K562 (cell line): ENCODE data around the gene TFF1. TPM values are rescaled to one million over a fixed set of nuclear protein-coding genes. Genes with fewer than 3 reads are reported as not detected.

ENCODE experiments used
- ATAC-seq: fragments of 200-7000 bp; cut with Tn5 transposase; 3 replicates; pipeline ENCODE4 v1.9.1; 2020; ENCODE audit warnings: moderate library complexity
- BruUV-seq: library from RNA; stranded (reverse); fragments of 400-500 nt; replicated peaks from 2 replicates; lab custom pipeline; 2021; lab: Mats Ljungman, UMichigan
- CTCF ChIA-PET: fragments of 300-600 bp; formaldehyde crosslinking; extraction: SDS; loops from one replicate; lab custom pipeline; 2021; ENCODE audit warnings: low intra/inter-chr PET ratio; lab: Yijun Ruan, JAX
- POLR2A ChIA-PET: fragments of 300-600, 350-650 bp; sonication (Branson Sonifier 250); formaldehyde crosslinking; extraction: SDS; loops from one replicate; lab custom pipeline; 2021; ENCODE audit warnings: antibody characterized with exemption, inconsistent platforms; lab: Yijun Ruan, JAX
- DNase-seq, 4 experiments: peaks; one replicate each; pipeline versions ENCODE4 v3.0.0 to v3.0.0-alpha.2; 2011 to 2018; ENCODE audit warnings: low spot score in 3 of 4, mixed read lengths in 3 of 4; ENCODE audit errors: extremely low read depth in 1 of 4
- FAIRE-seq: peaks from 2 replicates; lab custom pipeline; 2011; peaks lifted over from hg19 to GRCh38; lab: Jason Lieb, UNC
- H2AFZ ChIP-seq: 2 replicates; pipeline ENCODE4 v1.6.0; 2011; ENCODE audit warnings: low read depth, low read length, control low read depth, inconsistent platforms
- H3K27ac ChIP-seq: fragments of 200-600 bp; 3 replicates; pipeline ENCODE4 v1.8.0; 2011; ENCODE audit warnings: low read depth, mild to moderate bottlenecking, control low read depth, inconsistent platforms, low read length, moderate library complexity, mixed read lengths; ENCODE audit errors: extremely low read depth
- H3K27me3 ChIP-seq, 2 experiments: fragments of 300-600 bp in 1 of 2; 2 replicates in 1 of 2; 3 replicates in 1 of 2; pipeline versions ENCODE4 v1.6.0 to v1.8.0; 2011; ENCODE audit warnings: inconsistent platforms in 2 of 2, low read length in 2 of 2, mild to moderate bottlenecking in 1 of 2, mixed read lengths in 1 of 2, moderate library complexity in 1 of 2; ENCODE audit not compliant: control insufficient read depth in 2 of 2, insufficient read depth in 2 of 2
- H3K36me3 ChIP-seq: fragments of 300-600 bp; 3 replicates; pipeline ENCODE4 v1.8.0; 2011; ENCODE audit warnings: mild to moderate bottlenecking, low read length, inconsistent platforms; ENCODE audit not compliant: control insufficient read depth, insufficient read depth
- H3K4me1 ChIP-seq, 2 experiments: fragments of 200-600 bp in 1 of 2; replicated peaks in 1 of 2; 2 replicates in 1 of 2; 3 replicates in 1 of 2; pipeline versions ENCODE4 v1.5.1 to v1.8.0; 2011; ENCODE audit warnings: inconsistent platforms in 2 of 2, low read length in 2 of 2, mild to moderate bottlenecking in 1 of 2, mixed read lengths in 1 of 2, moderate library complexity in 1 of 2; ENCODE audit not compliant: control insufficient read depth in 2 of 2, insufficient read depth in 2 of 2
- H3K4me2 ChIP-seq: 2 replicates; pipeline ENCODE4 v1.6.1; 2011; ENCODE audit warnings: low read length, control low read depth, inconsistent platforms, mixed read lengths; ENCODE audit not compliant: insufficient read depth
- H3K4me3 ChIP-seq: fragments of 200-600 bp; sonication (generic), shearing (Covaris generic); 2 replicates; pipeline ENCODE4 v1.5.1; 2016; ENCODE audit warnings: control low read depth, inconsistent platforms
- H3K79me2 ChIP-seq: fragments of 200-600 bp; 3 replicates; pipeline ENCODE4 v1.8.0; 2011; ENCODE audit warnings: low read length, inconsistent platforms; ENCODE audit not compliant: control insufficient read depth, insufficient read depth
- H3K9ac ChIP-seq, 2 experiments: 2 replicates each; pipeline versions ENCODE4 v1.6.0 to v1.6.1; 2011; ENCODE audit warnings: low read depth in 2 of 2, low read length in 2 of 2, control low read depth in 1 of 2, inconsistent platforms in 1 of 2, mild to moderate bottlenecking in 1 of 2, mixed read lengths in 1 of 2; ENCODE audit not compliant: insufficient read depth in 1 of 2
- H3K9me1 ChIP-seq: one replicate; pipeline ENCODE4 v1.6.0; 2011; ENCODE audit warnings: inconsistent platforms, mild to moderate bottlenecking, low read length, moderate library complexity; ENCODE audit not compliant: control insufficient read depth, insufficient read depth
- H3K9me3 ChIP-seq: replicated peaks from 2 replicates; pipeline ENCODE4 v1.5.1; 2011; ENCODE audit warnings: low read depth, low read length, inconsistent platforms; ENCODE audit not compliant: control insufficient read depth, insufficient read depth
- H4K20me1 ChIP-seq: replicated peaks from 2 replicates; pipeline ENCODE4 v1.6.1; 2011; ENCODE audit warnings: low read length, inconsistent platforms, mixed read lengths; ENCODE audit not compliant: control insufficient read depth, insufficient read depth
- CREM ChIP-seq: IDR thresholded peaks from 2 replicates; pipeline ENCODE4 v1.6.1; 2014; ENCODE audit warnings: antibody characterized with exemption, low read depth
- HLTF ChIP-seq: fragments of 450-650 bp; IDR thresholded peaks from 2 replicates; pipeline ENCODE4 v1.6.1; 2016
- HNRNPL ChIP-seq: fragments of 200-400 bp; formaldehyde crosslinking; IDR thresholded peaks from 2 replicates; pipeline ENCODE4 v1.6.1; 2017; ENCODE audit warnings: low read depth, mild to moderate bottlenecking, low read length
- LEF1 ChIP-seq: fragments of 450-650 bp; IDR thresholded peaks from 2 replicates; pipeline ENCODE4 v1.6.1; 2016; ENCODE audit warnings: mild to moderate bottlenecking
- SOX6 ChIP-seq: fragments of 450-650 bp; IDR thresholded peaks from 2 replicates; pipeline ENCODE4 v1.6.1; 2014; ENCODE audit warnings: mild to moderate bottlenecking
- SRSF3 ChIP-seq: fragments of 200-400 bp; formaldehyde crosslinking; IDR thresholded peaks from 2 replicates; pipeline ENCODE4 v1.6.1; 2016; ENCODE audit warnings: mild to moderate bottlenecking, low read length, moderate library complexity; ENCODE audit not compliant: insufficient read depth
- YY1 ChIP-seq, 3 experiments: IDR thresholded peaks; 2 replicates each; pipeline ENCODE4 v1.6.1; 2011; ENCODE audit warnings: low read length in 2 of 3, mild to moderate bottlenecking in 2 of 3, moderate library complexity in 2 of 3, borderline replicate concordance in 1 of 3, control low read depth in 1 of 3, low read depth in 1 of 3; ENCODE audit not compliant: insufficient read depth in 3 of 3, insufficient replicate concordance in 2 of 3, control insufficient read depth in 1 of 3, insufficient read length in 1 of 3; ENCODE audit errors: extremely low read depth in 1 of 3
- ZNF347 ChIP-seq: fragments of 450-650 bp; formaldehyde crosslinking; IDR thresholded peaks from 2 replicates; pipeline ENCODE4 v1.4.0; 2020; ENCODE audit warnings: low read depth, mild to moderate bottlenecking, moderate library complexity
- ZNF551 ChIP-seq: fragments of 250-450 bp; sonication (Bioruptor Pico); IDR thresholded peaks from 2 replicates; pipeline ENCODE4 v1.5.0; 2021; ENCODE audit warnings: mild to moderate bottlenecking, moderate library complexity
- WGBS: fragments of 100-300 bp; shearing (Covaris generic); methylation state at CpG from one replicate; pipeline ENCODE4 v1.1.6; 2016; ENCODE audit warnings: low coverage, mixed read lengths; ENCODE audit not compliant: insufficient coverage; ENCODE audit errors: missing lambda C conversion rate; 5-methylcytosine and 5-hydroxymethylcytosine counted together
- in situ Hi-C: fragments of 300-500 bp; cut with MboI; formaldehyde crosslinking; loops from 4 replicates; pipeline ENCODE4 v1.15.0; 2018; ENCODE audit warnings: inconsistent platforms, mixed read lengths
- intact Hi-C: fragments of 100-400 bp; cut with micrococcal nuclease; formaldehyde crosslinking; loops from 2 replicates; pipeline ENCODE4 v1.14.2; 2022
- polyA plus RNA-seq, 8 experiments: library from polyadenylated mRNA; depleted of rRNA in 4 of 8; stranded (reverse) in 5 of 8; unstranded in 3 of 8; fragments of >200 nt; fragmentation: Nextera tagmentation in 2 of 8; fragmentation: Illumina TruSeq in 1 of 8; extraction: Ambion mirVana in 2 of 8; extraction: Trizol in 1 of 8; gene quantifications; 2 replicates each; pipeline versions ENCODE4 v1.2.1 to v1.2.3, GENCODE V29; 2011 to 2014; ENCODE audit warnings: inconsistent platforms in 1 of 8, missing spikeins in 1 of 8
- total RNA-seq, 7 experiments: library from RNA; depleted of rRNA in 6 of 7; stranded (reverse); fragments of >200 nt in 6 of 7; fragmentation: Illumina TruSeq in 2 of 7; extraction: Trizol in 2 of 7; gene quantifications; 2 replicates each; pipeline versions ENCODE4 v1.2.1 to v1.2.3, GENCODE V29; 2011 to 2021; ENCODE audit warnings: low replicate concordance in 1 of 7
- TF ChIP-seq, protein P1 (sequence below): fragments of 150-350 bp; IDR thresholded peaks from 2 replicates; pipeline ENCODE4 v1.6.1; 2014; ENCODE audit warnings: low read depth, mild to moderate bottlenecking, low read length, borderline replicate concordance
- TF ChIP-seq, protein P2 (sequence below), 2 experiments: fragments of 450-650 bp; conservative IDR thresholded peaks; 2 replicates each; pipeline ENCODE4 v1.6.1; 2017; ENCODE audit warnings: mild to moderate bottlenecking in 2 of 2, moderate library complexity in 2 of 2
- TF ChIP-seq, protein P3 (sequence below): fragments of 450-650 bp; formaldehyde crosslinking; IDR thresholded peaks from 2 replicates; pipeline ENCODE4 v1.4.0; 2022; ENCODE audit warnings: missing genetic modification characterization

Gene TFF1
- total and polyA plus RNA-seq, 9 of the 15 experiments (the other 6 are each of a cell fraction or from before 2014, with no cell fraction given), result 0.31 TPM; not detected in 8

DNA sequence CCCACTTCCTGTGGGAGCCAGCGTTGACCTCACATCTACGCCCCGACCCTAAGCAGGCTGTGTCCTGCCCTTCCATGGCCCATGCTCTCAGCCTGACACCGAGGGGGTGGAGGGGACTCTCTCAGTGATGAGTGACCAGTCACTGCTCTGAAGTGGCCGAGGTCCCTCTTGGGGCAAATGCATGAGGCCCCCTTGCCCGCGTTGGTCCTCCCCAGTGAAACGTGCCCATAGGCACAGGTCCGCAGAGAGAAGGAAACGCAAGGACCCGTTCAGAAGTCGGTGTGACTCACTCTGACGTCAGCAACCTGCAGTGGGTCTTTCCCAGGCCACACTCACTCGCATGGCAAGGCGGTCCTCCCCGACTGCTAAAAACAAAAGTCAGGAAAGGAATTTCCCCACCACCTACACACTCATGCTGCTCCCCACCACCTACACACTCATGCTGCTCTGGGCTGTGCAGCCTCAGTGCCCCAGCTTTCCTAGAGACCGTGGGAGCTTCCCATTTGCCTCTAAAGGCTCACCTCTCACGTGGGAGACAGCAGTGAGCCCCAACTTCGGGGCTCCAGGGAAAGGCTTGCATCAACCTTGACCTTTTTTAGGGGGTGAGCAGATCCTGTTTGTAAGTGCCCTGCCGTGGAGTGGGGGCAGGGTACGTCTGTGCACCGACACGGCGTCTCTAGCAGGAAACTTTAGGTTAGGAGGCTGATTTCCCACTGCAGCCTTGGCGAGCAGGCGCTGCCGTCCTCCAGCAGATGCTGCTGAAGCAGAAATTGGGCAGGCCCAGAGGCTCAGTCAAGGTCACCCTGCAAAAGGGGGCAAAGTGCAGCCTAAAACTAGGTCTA is 48.8 kb upstream of the TFF1 start (continued):
- peak; percentile 89 for TF ChIP-seq CREM
- TF ChIP-seq, all 486 proteins: peak for 12

DNA sequence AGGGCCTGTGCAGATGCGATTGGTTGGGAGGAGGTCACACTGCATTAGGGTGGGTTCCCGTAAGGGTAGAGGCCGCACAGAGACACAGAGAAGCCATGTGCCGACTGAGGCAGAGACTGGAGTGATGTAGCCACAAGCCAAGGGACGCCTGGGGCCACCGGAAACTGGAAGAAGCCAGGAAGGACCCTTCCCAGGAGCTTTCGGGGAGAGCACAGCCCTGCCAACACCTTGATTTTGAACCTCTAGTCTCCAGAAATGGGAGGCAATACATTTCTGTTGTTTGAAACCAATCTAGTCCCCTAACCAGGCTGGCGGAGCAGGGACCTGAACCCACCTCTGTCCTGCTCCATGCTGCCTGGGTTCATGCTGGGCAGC is 48.2 kb upstream of the TFF1 start:
- Histone ChIP-seq H3K27ac (no peak overlapping the region; the same call in 2 of the 3 replicates), H3K9me1 (peaks cover 3% of the 10 kb centered on the region), H3K79me2 (no peaks in the 10 kb centered on the region), H4K20me1 (no peaks in the 10 kb centered on the region; the same call in 1 of the 2 replicates), H2AFZ (peak overlapping the region; percentile 60; the same call in 1 of the 2 replicates), H3K4me1 (peaks cover 11 to 20% of the 10 kb centered on the region in 2 experiments; a peak in 4 of 5 replicates), H3K27me3 (no peaks in the 10 kb centered on the region), H3K36me3 (peaks cover 4% of the 10 kb centered on the region; the same call in 2 of the 3 replicates), H3K9me3 (no peaks in the 10 kb centered on the region), H3K9ac (no peak overlapping the region), H3K4me2 (no peak overlapping the region; the same call in 1 of the 2 replicates), H3K4me3 (no peak overlapping the region)
- FAIRE-seq, result no peak
- no peak for ATAC-seq
- DNase-seq, result no peak
- intact Hi-C loops, result no loop called here
- CTCF ChIA-PET, result no interaction called here
- in situ Hi-C loops, result no loop called here
- 61% methylated on average over 8 of the region's 8 CpGs for WGBS
- POLR2A ChIA-PET, result interaction anchor here (0.7 kb wide), 2 partner anchors 1192 to 1458 kb away, joined by 3 read pairs; no protein-coding TSS in a partner anchor
- no TSS peak for BruUV-seq
- no peak for TF ChIP-seq LEF1
- TF ChIP-seq, protein P1, sequence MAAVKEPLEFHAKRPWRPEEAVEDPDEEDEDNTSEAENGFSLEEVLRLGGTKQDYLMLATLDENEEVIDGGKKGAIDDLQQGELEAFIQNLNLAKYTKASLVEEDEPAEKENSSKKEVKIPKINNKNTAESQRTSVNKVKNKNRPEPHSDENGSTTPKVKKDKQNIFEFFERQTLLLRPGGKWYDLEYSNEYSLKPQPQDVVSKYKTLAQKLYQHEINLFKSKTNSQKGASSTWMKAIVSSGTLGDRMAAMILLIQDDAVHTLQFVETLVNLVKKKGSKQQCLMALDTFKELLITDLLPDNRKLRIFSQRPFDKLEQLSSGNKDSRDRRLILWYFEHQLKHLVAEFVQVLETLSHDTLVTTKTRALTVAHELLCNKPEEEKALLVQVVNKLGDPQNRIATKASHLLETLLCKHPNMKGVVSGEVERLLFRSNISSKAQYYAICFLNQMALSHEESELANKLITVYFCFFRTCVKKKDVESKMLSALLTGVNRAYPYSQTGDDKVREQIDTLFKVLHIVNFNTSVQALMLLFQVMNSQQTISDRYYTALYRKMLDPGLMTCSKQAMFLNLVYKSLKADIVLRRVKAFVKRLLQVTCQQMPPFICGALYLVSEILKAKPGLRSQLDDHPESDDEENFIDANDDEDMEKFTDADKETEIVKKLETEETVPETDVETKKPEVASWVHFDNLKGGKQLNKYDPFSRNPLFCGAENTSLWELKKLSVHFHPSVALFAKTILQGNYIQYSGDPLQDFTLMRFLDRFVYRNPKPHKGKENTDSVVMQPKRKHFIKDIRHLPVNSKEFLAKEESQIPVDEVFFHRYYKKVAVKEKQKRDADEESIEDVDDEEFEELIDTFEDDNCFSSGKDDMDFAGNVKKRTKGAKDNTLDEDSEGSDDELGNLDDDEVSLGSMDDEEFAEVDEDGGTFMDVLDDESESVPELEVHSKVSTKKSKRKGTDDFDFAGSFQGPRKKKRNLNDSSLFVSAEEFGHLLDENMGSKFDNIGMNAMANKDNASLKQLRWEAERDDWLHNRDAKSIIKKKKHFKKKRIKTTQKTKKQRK, result no peak
- TF ChIP-seq, protein P2, sequence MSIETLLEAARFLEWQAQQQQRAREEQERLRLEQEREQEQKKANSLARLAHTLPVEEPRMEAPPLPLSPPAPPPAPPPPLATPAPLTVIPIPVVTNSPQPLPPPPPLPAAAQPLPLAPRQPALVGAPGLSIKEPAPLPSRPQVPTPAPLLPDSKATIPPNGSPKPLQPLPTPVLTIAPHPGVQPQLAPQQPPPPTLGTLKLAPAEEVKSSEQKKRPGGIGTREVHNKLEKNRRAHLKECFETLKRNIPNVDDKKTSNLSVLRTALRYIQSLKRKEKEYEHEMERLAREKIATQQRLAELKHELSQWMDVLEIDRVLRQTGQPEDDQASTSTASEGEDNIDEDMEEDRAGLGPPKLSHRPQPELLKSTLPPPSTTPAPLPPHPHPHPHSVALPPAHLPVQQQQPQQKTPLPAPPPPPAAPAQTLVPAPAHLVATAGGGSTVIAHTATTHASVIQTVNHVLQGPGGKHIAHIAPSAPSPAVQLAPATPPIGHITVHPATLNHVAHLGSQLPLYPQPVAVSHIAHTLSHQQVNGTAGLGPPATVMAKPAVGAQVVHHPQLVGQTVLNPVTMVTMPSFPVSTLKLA (conservative IDR thresholded peaks at IDR 0.05), result no peak
- TF ChIP-seq ZNF347 (CRISPR knock-in tag), result no peak
- TF ChIP-seq HLTF, result no peak
- TF ChIP-seq, protein P3, sequence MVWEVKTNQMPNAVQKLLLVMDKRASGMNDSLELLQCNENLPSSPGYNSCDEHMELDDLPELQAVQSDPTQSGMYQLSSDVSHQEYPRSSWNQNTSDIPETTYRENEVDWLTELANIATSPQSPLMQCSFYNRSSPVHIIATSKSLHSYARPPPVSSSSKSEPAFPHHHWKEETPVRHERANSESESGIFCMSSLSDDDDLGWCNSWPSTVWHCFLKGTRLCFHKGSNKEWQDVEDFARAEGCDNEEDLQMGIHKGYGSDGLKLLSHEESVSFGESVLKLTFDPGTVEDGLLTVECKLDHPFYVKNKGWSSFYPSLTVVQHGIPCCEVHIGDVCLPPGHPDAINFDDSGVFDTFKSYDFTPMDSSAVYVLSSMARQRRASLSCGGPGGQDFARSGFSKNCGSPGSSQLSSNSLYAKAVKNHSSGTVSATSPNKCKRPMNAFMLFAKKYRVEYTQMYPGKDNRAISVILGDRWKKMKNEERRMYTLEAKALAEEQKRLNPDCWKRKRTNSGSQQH, result no peak
- no peak for TF ChIP-seq ZNF551 (CRISPR knock-in tag)
- TF ChIP-seq HNRNPL, result no peak
- no peak for TF ChIP-seq SRSF3
- no peak for TF ChIP-seq SOX6
- no peak for TF ChIP-seq YY1 (IDR thresholded peaks at IDR 0.05; ENCODE audit: borderline replicate concordance in 1 of 3, control insufficient read depth in 1 of 3, extremely low read depth in 1 of 3, insufficient read depth in 3 of 3, insufficient read length in 1 of 3, insufficient replicate concordance in 2 of 3, low read depth in 1 of 3, low read length in 2 of 3)
